ENCODE measurements around the gene GPRASP3. TPM values are rescaled to one million over a fixed set of nuclear protein-coding genes. Genes with fewer than 3 reads are reported as not detected.
A peak's percentile ranks its signal among the peaks of the same experiment; 100 is the strongest.
"Not testable (repeated sequence)": the region's sequence is repeated elsewhere in the genome, so short reads cannot be mapped to it uniquely, and the experiment has no call there.

The GPRASP3 gene
- total and polyA plus RNA-seq, 2 of the 4 experiments (the other 2 are of a cell fraction): 2.2 to 8.1 TPM

GRCh38 chrX:102721169-102721506 is 595 bp downstream of the GPRASP3 start:
- H3K9ac ChIP-seq (ENCODE audit: low read depth, low read length): peak overlapping the region; percentile 76
- H3K56ac ChIP-seq (ENCODE audit: extremely low read depth, insufficient read depth, low read length); H3K9me3 ChIP-seq (ENCODE audit: control insufficient read depth, insufficient read depth, low read length); H3K27me3 ChIP-seq (ENCODE audit: control insufficient read depth, insufficient read depth, low read length); H2BK5ac ChIP-seq (ENCODE audit: low read depth, low read length, poor library complexity, severe bottlenecking); H3K36me3 ChIP-seq (ENCODE audit: control insufficient read depth, insufficient read depth, low read length); in situ Hi-C loops (cut with MboI; ENCODE audit: low sequenced_read_pairs); intact Hi-C loops (cut with micrococcal nuclease); H2BK120ac ChIP-seq (ENCODE audit: low read depth, low read length); dilution Hi-C loops (cut with HindIII; ENCODE audit: low sequenced_read_pairs, unreplicated experiment); H4K20me1 ChIP-seq (ENCODE audit: insufficient read depth, low read length); DNase-seq; H2BK15ac ChIP-seq (ENCODE audit: low read depth, low read length); H3K9me1 ChIP-seq (ENCODE audit: insufficient read depth, low read length); POLR2A ChIA-PET (ENCODE audit: unreplicated experiment); H3K4me1 ChIP-seq (ENCODE audit: control insufficient read depth, insufficient read depth, low read length); ATAC-seq (ENCODE audit: low read depth); H3K23ac ChIP-seq (ENCODE audit: low read depth, low read length); H3K27ac ChIP-seq (ENCODE audit: insufficient read depth, low read length); H4K91ac ChIP-seq (ENCODE audit: insufficient read depth, low read depth, low read length); H3K79me1 ChIP-seq (ENCODE audit: low read depth in 1 of 2, low read length in 2 of 2); BruUV-seq (replicated peaks); H2BK20ac ChIP-seq (ENCODE audit: low read depth, low read length); H3K18ac ChIP-seq (ENCODE audit: low read depth, low read length): not testable (repeated sequence)
- no CpG with 5 or more reads among the region's 7 CpGs for WGBS, 2 experiments (ENCODE audit: extremely low coverage in 2 of 2, insufficient read length in 1 of 2)
- H2AFZ ChIP-seq (replicated peaks; ENCODE audit: low read length, poor library complexity): peak overlapping the region; percentile 95
- H4K5ac ChIP-seq (ENCODE audit: low read depth, low read length): peak overlapping the region; percentile 90; the same call in 1 of the 2 replicates
- H3K4ac ChIP-seq (ENCODE audit: low read depth, low read length): peak overlapping the region; percentile 31
- peak overlapping the region; percentile 72 for H2AK9ac ChIP-seq (replicated peaks; ENCODE audit: low read depth, low read length, poor library complexity)
- peak overlapping the region; percentile 93 for H3K4me2 ChIP-seq (ENCODE audit: low read depth, low read length)
- CTCF ChIA-PET: interaction anchor here (0.9 kb wide), 1 partner anchor 16 kb away, joined by 3 read pairs; no protein-coding TSS in a partner anchor
- 0 out of 2 replicates have a peak overlapping the region, but pooled peaks have one; percentile 38 for H3K14ac ChIP-seq (replicated peaks; ENCODE audit: low read depth, low read length)
- H3K4me3 ChIP-seq (ENCODE audit: insufficient read depth, low read depth, low read length): peak overlapping the region; percentile 88
- H4K8ac ChIP-seq (ENCODE audit: low read depth in 2 of 2, low read length in 2 of 2): peak overlapping the region; percentile 63 to 98; a peak in 3 of 4 replicates
- peak overlapping the region; percentile 49; the same call in 1 of the 2 replicates for H2AK5ac ChIP-seq (ENCODE audit: low read depth, low read length)
